KMS-11 (cell line): ENCODE measurements around the gene CES3.
A peak's percentile ranks its signal among the peaks of the same experiment; 100 is the strongest.

Source experiments
- H2AFZ ChIP-seq: fragments of 200-600 bp; sonication (generic); 2 replicates; pipeline ENCODE4 v1.6.1; 2016; ENCODE audit warnings: antibody characterized with exemption, mixed run types, low read depth
- H3K27ac ChIP-seq: fragments of 200-600 bp; sonication (generic); 2 replicates; pipeline ENCODE4 v1.6.1; 2016; ENCODE audit warnings: mild to moderate bottlenecking, mixed run types
- H3K27me3 ChIP-seq: fragments of 200-600 bp; sonication (generic); 2 replicates; pipeline ENCODE4 v1.6.1; 2017; ENCODE audit warnings: mild to moderate bottlenecking, low read depth, mixed run types, moderate library complexity; ENCODE audit not compliant: insufficient read depth
- H3K36me3 ChIP-seq: fragments of 200-600 bp; sonication (generic); 2 replicates; pipeline ENCODE4 v1.6.1; 2017; ENCODE audit warnings: mild to moderate bottlenecking, mixed run types; ENCODE audit not compliant: insufficient read depth
- H3K4me1 ChIP-seq: fragments of 200-600 bp; sonication (generic); 2 replicates; pipeline ENCODE4 v1.6.1; 2016; ENCODE audit warnings: mild to moderate bottlenecking, low read depth, mixed run types; ENCODE audit not compliant: poor library complexity, severe bottlenecking
- H3K4me2 ChIP-seq: fragments of 200-600 bp; sonication (generic); 2 replicates; pipeline ENCODE4 v1.7.0; 2016; ENCODE audit warnings: mild to moderate bottlenecking, mixed run types
- H3K4me3 ChIP-seq: fragments of 200-600 bp; sonication (generic); IDR thresholded peaks from 2 replicates; pipeline ENCODE4 v1.6.1; 2017; ENCODE audit warnings: low read depth, low read length, mixed read lengths; ENCODE audit not compliant: insufficient read depth
- H3K79me2 ChIP-seq: fragments of 200-600 bp; sonication (generic); 2 replicates; pipeline ENCODE4 v1.6.1; 2016; ENCODE audit warnings: low read depth, mixed run types; ENCODE audit not compliant: insufficient read depth
- H3K9ac ChIP-seq: fragments of 200-600 bp; sonication (generic); 2 replicates; pipeline ENCODE4 v1.6.1; 2016; ENCODE audit warnings: mild to moderate bottlenecking, mixed run types
- H4K20me1 ChIP-seq: fragments of 200-600 bp; sonication (generic); 2 replicates; pipeline ENCODE4 v1.6.1; 2016; ENCODE audit warnings: mild to moderate bottlenecking, mixed run types; ENCODE audit not compliant: insufficient read depth
- TF ChIP-seq, protein P1 (sequence below): fragments of 200-600 bp; sonication (generic); conservative IDR thresholded peaks from 2 replicates; pipeline ENCODE4 v1.6.1; 2017; ENCODE audit warnings: low read depth, mild to moderate bottlenecking, antibody characterized with exemption, low read length, moderate library complexity, mixed read lengths

CES3 gene

DNA sequence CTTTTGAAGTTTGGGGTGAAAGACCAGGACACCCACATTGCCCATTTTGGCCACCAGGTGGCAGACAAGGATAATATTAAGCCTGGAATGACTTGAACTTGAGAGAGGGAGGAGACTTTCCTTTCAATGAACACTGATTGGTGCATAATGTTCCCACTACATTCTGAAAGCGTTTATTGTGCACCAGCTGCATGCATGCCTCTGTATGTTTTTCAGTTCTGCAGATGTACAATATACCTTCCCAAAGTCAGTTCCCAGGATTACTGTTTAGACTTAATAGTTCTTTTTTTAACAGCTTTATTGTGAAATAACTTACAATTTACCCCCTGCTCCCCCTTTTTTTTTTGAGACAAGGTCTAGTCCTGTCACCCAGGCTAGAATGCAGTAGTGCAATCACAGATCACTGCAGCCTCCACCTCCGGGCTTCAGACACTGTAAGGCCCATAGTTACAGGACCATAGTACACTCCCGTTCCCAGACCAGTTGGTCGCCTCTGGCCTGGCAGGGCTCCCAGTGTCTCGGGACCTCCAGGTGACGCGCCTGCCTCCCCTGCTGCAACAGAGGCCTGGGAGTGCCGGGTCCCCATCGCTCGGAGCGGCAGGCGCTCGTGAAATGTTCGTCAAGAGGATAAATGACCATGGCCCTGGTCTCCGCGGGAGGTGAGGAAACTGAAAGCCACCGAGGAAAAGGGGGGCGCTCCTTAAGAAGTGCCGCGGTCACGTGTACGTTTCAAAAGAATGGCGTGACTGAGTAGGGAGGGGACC is 13.6 kb upstream of the CES3 start:
- Histone ChIP-seq H3K27me3 (no peaks in the 10 kb centered on the region), H3K79me2 (no peaks in the 10 kb centered on the region), H3K4me2 (peak overlapping the region; percentile 71), H2AFZ (peak overlapping the region; percentile 88), H3K27ac (no peak overlapping the region), H3K36me3 (no peaks in the 10 kb centered on the region), H3K4me3 (no peak overlapping the region), H3K4me1 (peaks cover 3% of the 10 kb centered on the region), H3K9ac (no peak overlapping the region), H4K20me1 (no peaks in the 10 kb centered on the region)
- TF ChIP-seq, protein P1, sequence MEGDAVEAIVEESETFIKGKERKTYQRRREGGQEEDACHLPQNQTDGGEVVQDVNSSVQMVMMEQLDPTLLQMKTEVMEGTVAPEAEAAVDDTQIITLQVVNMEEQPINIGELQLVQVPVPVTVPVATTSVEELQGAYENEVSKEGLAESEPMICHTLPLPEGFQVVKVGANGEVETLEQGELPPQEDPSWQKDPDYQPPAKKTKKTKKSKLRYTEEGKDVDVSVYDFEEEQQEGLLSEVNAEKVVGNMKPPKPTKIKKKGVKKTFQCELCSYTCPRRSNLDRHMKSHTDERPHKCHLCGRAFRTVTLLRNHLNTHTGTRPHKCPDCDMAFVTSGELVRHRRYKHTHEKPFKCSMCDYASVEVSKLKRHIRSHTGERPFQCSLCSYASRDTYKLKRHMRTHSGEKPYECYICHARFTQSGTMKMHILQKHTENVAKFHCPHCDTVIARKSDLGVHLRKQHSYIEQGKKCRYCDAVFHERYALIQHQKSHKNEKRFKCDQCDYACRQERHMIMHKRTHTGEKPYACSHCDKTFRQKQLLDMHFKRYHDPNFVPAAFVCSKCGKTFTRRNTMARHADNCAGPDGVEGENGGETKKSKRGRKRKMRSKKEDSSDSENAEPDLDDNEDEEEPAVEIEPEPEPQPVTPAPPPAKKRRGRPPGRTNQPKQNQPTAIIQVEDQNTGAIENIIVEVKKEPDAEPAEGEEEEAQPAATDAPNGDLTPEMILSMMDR = peak; percentile 92

DNA sequence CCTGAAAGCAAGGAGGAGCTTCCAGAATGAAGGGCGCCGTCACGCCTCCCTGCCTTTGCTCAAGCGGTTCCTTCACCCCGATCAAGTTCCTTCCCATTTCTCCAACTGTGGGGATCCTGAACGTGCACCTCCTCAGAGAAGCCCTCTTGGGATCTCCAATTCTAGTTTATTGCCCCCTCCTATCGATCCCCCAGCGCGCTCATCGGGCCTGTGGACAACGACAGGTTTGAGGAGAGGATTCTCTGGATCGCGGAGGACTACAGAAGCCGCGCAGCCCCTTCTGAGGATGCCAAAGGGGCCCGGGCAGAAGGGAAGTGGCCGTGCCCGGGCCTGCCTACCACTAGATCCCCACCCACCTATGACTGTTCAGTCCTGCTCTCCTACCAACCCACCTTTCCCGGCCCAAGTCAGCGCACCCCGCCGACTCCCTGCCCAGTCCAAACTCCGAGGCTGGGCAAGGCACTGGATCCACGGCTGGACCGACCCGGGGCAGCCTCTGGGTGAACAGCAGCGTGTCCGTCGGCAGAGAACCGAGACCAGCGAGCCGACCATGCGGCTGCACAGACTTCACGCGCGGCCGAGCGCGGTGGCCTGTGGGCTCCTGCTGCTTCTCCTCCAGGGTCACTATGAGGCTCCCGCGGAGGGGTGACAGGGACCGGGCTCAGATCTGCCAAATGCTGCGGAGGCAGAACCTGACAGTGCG is 12.8 kb upstream of the CES3 start:
- no peaks in the 10 kb centered on the region for H3K79me2 ChIP-seq
- H3K4me3 ChIP-seq = no peak overlapping the region
- H3K4me1 ChIP-seq = peaks cover 3% of the 10 kb centered on the region
- H3K4me2 ChIP-seq = peak overlapping the region; percentile 71
- no peaks in the 10 kb centered on the region for H3K36me3 ChIP-seq
- no peak overlapping the region for H3K9ac ChIP-seq
- no peaks in the 10 kb centered on the region for H3K27me3 ChIP-seq
- no peak overlapping the region for H3K27ac ChIP-seq
- no peaks in the 10 kb centered on the region for H4K20me1 ChIP-seq
- H2AFZ ChIP-seq = peak overlapping the region; percentile 88
- TF ChIP-seq, protein P1 = no peak

DNA sequence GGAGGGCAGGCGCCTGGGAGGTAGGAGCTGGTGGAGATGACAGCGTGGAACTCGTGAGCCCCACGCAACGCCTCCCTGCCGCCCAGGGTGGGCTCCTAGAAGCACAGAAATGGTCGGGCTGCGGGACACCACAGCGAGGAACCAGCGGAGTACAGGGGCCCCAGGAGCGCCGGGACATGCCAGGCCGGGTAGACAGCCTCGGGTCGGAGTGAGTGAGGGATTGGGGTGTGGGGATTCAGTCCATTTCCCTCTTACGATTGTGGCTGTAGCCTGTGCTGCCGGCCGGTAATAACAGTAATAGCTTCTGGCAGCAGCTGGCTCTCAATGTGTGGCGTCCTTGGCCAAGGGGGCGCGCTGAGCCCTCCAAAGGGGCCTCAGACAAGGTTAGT is 12.2 kb upstream of the CES3 start:
- no peaks in the 10 kb centered on the region for H4K20me1 ChIP-seq
- H3K27ac ChIP-seq = no peak overlapping the region
- no peaks in the 10 kb centered on the region for H3K79me2 ChIP-seq
- H2AFZ ChIP-seq = no peak overlapping the region
- H3K4me3 ChIP-seq = no peak overlapping the region
- no peaks in the 10 kb centered on the region for H3K27me3 ChIP-seq
- H3K4me1 ChIP-seq = peaks cover 3% of the 10 kb centered on the region
- no peaks in the 10 kb centered on the region for H3K36me3 ChIP-seq
- TF ChIP-seq, protein P1 = no peak
- H3K9ac ChIP-seq = no peak overlapping the region
- no peak overlapping the region for H3K4me2 ChIP-seq

DNA sequence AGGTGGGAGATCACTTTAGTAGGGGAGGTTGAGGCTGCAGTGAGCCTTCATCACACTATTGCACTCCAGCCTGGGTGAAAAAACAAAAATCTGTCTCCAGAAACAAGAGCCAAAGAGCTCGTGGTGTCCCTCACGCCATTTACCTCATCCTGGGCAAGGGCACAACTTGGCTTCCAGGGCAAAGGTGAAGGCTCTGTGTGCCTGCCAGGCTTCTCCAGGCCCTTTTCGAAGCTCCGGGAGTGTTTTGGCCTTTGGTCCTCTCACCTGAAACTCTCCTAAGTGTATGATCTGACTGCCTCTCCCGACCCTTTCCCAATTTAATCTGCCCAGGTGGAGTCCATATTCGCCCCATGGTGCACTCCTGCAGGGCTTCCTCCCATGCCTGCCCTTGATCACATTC is 11.6 kb upstream of the CES3 start:
- no peaks in the 10 kb centered on the region for H4K20me1 ChIP-seq
- no peak overlapping the region for H3K4me3 ChIP-seq
- no peak overlapping the region for H3K27ac ChIP-seq
- H3K36me3 ChIP-seq = no peaks in the 10 kb centered on the region
- no peak overlapping the region for H2AFZ ChIP-seq
- no peak overlapping the region for H3K4me2 ChIP-seq
- no peak overlapping the region for H3K9ac ChIP-seq
- peaks cover 3% of the 10 kb centered on the region for H3K4me1 ChIP-seq
- H3K27me3 ChIP-seq = no peaks in the 10 kb centered on the region
- TF ChIP-seq, protein P1 = no peak
- no peaks in the 10 kb centered on the region for H3K79me2 ChIP-seq
